Adipocyte (in vitro differentiated cells): ENCODE results near the gene ATP6V0A1.

Experiments
- DNase-seq: peaks from one replicate; pipeline ENCODE4 v3.0.0-alpha.2; 2015; ENCODE audit warnings: low read depth
- H3K27me3 ChIP-seq: replicated peaks from 2 replicates; pipeline ENCODE4 v1.7.0; 2013; ENCODE audit warnings: mild to moderate bottlenecking, low read length, moderate library complexity; ENCODE audit not compliant: control insufficient read depth, insufficient read depth
- H3K36me3 ChIP-seq: 2 replicates; pipeline ENCODE4 v1.7.0; 2013; ENCODE audit warnings: low read length, mild to moderate bottlenecking, moderate library complexity; ENCODE audit not compliant: control insufficient read depth, insufficient read depth, severe bottlenecking
- H3K4me1 ChIP-seq: 2 replicates; pipeline ENCODE4 v1.7.0; 2013; ENCODE audit warnings: mild to moderate bottlenecking, low read length, moderate library complexity; ENCODE audit not compliant: control insufficient read depth, insufficient read depth
- H3K4me3 ChIP-seq: 2 replicates; pipeline ENCODE4 v1.7.0; 2013; ENCODE audit warnings: mild to moderate bottlenecking, low read length, moderate library complexity
- H3K9ac ChIP-seq: 2 replicates; pipeline ENCODE4 v1.7.0; 2013; ENCODE audit warnings: mild to moderate bottlenecking, low read length, moderate library complexity
- H3K9me3 ChIP-seq: 2 replicates; pipeline ENCODE4 v1.7.0; 2013; ENCODE audit warnings: mild to moderate bottlenecking, low read length, moderate library complexity; ENCODE audit not compliant: control insufficient read depth

The ATP6V0A1 gene

GRCh38 chr17:42484304-42484703, 25.6 kb downstream of the ATP6V0A1 start:
- no peak for DNase-seq
- no peaks in the 10 kb centered on the region for H3K9me3 ChIP-seq
- H3K4me1 ChIP-seq: peaks cover 14% of the 10 kb centered on the region
- no peak overlapping the region for H3K4me3 ChIP-seq
- H3K27me3 ChIP-seq: no peaks in the 10 kb centered on the region
- peaks cover 73% of the 10 kb centered on the region for H3K36me3 ChIP-seq
- no peak overlapping the region for H3K9ac ChIP-seq

GRCh38 chr17:42485680-42486079, 27.0 kb downstream of the ATP6V0A1 start:
- no peak overlapping the region for H3K9ac ChIP-seq
- H3K9me3 ChIP-seq: no peaks in the 10 kb centered on the region
- H3K4me1 ChIP-seq: peaks cover 14% of the 10 kb centered on the region
- no peaks in the 10 kb centered on the region for H3K27me3 ChIP-seq
- peaks cover 73% of the 10 kb centered on the region for H3K36me3 ChIP-seq
- DNase-seq: peak; percentile 23
- no peak overlapping the region for H3K4me3 ChIP-seq

- Histone ChIP-seq H3K9me3 (no peaks in the 10 kb centered on the region), H3K36me3 (peaks cover 65% of the 10 kb centered on the region), H3K27me3 (no peaks in the 10 kb centered on the region), H3K4me1 (peaks cover 14% of the 10 kb centered on the region), H3K4me3 (no peak overlapping the region), H3K9ac (no peak overlapping the region)
- DNase-seq: no peak
These were observed 29.4 kb downstream of the ATP6V0A1 start for GRCh38 chr17:42488032-42488431.

GRCh38 chr17:42493319-42493718, 34.6 kb downstream of the ATP6V0A1 start:
- Histone ChIP-seq H3K4me1 (no peaks in the 10 kb centered on the region), H3K9ac (no peak overlapping the region), H3K4me3 (no peak overlapping the region), H3K27me3 (no peaks in the 10 kb centered on the region), H3K9me3 (no peaks in the 10 kb centered on the region), H3K36me3 (peaks cover 64% of the 10 kb centered on the region)
- no peak for DNase-seq

- no peak overlapping the region for H3K4me3 ChIP-seq
- no peaks in the 10 kb centered on the region for H3K4me1 ChIP-seq
- no peak for DNase-seq
- H3K36me3 ChIP-seq: peaks cover 63% of the 10 kb centered on the region
- no peaks in the 10 kb centered on the region for H3K9me3 ChIP-seq
- H3K27me3 ChIP-seq: no peaks in the 10 kb centered on the region
- H3K9ac ChIP-seq: no peak overlapping the region
These were observed 36.0 kb downstream of the ATP6V0A1 start for GRCh38 chr17:42494673-42495072.

GRCh38 chr17:42498828-42499227, 40.1 kb downstream of the ATP6V0A1 start:
- Histone ChIP-seq H3K9me3 (no peaks in the 10 kb centered on the region), H3K4me3 (no peak overlapping the region), H3K27me3 (no peaks in the 10 kb centered on the region), H3K36me3 (peaks cover 71% of the 10 kb centered on the region), H3K4me1 (no peaks in the 10 kb centered on the region), H3K9ac (no peak overlapping the region)
- no peak for DNase-seq

GRCh38 chr17:42502091-42502490, 43.4 kb downstream of the ATP6V0A1 start:
- Histone ChIP-seq H3K9ac (no peak overlapping the region), H3K9me3 (no peaks in the 10 kb centered on the region), H3K36me3 (peaks cover 63% of the 10 kb centered on the region), H3K4me1 (no peaks in the 10 kb centered on the region), H3K27me3 (no peaks in the 10 kb centered on the region), H3K4me3 (no peak overlapping the region)
- DNase-seq: no peak

- peaks cover 72% of the 10 kb centered on the region for H3K36me3 ChIP-seq
- no peak overlapping the region for H3K9ac ChIP-seq
- H3K4me3 ChIP-seq: no peak overlapping the region
- no peak for DNase-seq
- no peaks in the 10 kb centered on the region for H3K9me3 ChIP-seq
- H3K4me1 ChIP-seq: no peaks in the 10 kb centered on the region
- no peaks in the 10 kb centered on the region for H3K27me3 ChIP-seq
These were observed 44.2 kb downstream of the ATP6V0A1 start for GRCh38 chr17:42502926-42503325.

- Histone ChIP-seq H3K36me3 (peaks cover 65% of the 10 kb centered on the region), H3K4me3 (no peak overlapping the region), H3K4me1 (peaks cover 8% of the 10 kb centered on the region), H3K9ac (no peak overlapping the region), H3K9me3 (no peaks in the 10 kb centered on the region), H3K27me3 (no peaks in the 10 kb centered on the region)
- DNase-seq: no peak
These were observed 49.0 kb downstream of the ATP6V0A1 start for GRCh38 chr17:42507671-42508070.

GRCh38 chr17:42508426-42509165, 49.9 kb downstream of the ATP6V0A1 start:
- peaks cover 18% of the 10 kb centered on the region for H3K4me1 ChIP-seq
- H3K9ac ChIP-seq: no peak overlapping the region
- H3K4me3 ChIP-seq: no peak overlapping the region
- peaks cover 57% of the 10 kb centered on the region for H3K36me3 ChIP-seq
- H3K9me3 ChIP-seq: no peaks in the 10 kb centered on the region
- no peak for DNase-seq
- no peaks in the 10 kb centered on the region for H3K27me3 ChIP-seq

- Histone ChIP-seq H3K4me1 (peaks cover 26% of the 10 kb centered on the region), H3K36me3 (peaks cover 49% of the 10 kb centered on the region), H3K9ac (no peak overlapping the region), H3K9me3 (no peaks in the 10 kb centered on the region), H3K27me3 (no peaks in the 10 kb centered on the region), H3K4me3 (no peak overlapping the region)
- no peak for DNase-seq
These were observed 50.7 kb downstream of the ATP6V0A1 start for GRCh38 chr17:42509409-42509808.

- no peak for DNase-seq
- Histone ChIP-seq H3K4me3 (no peak overlapping the region), H3K36me3 (peaks cover 46% of the 10 kb centered on the region), H3K4me1 (peaks cover 30% of the 10 kb centered on the region), H3K9me3 (no peaks in the 10 kb centered on the region), H3K9ac (no peak overlapping the region), H3K27me3 (no peaks in the 10 kb centered on the region)
These were observed 51.2 kb downstream of the ATP6V0A1 start for GRCh38 chr17:42509841-42510240.
